Nephron progenitor cell (in vitro differentiated cells): ENCODE results near the gene CHRNA10.

ENCODE experiments used
- DNase-seq: peaks from one replicate; pipeline ENCODE4 v3.0.0; 2021
- H3K27ac Mint-ChIP-seq: 2 replicates; pipeline ENCODE4 v1.8.0; 2021; ENCODE audit warnings: mild to moderate bottlenecking, moderate library complexity, mixed read lengths
- H3K27me3 Mint-ChIP-seq: 2 replicates; pipeline ENCODE4 v1.8.0; 2021; ENCODE audit warnings: mild to moderate bottlenecking, low read depth, mixed read lengths; ENCODE audit not compliant: poor library complexity
- H3K36me3 Mint-ChIP-seq: 2 replicates; pipeline ENCODE4 v1.8.0; 2021; ENCODE audit warnings: low read depth, mixed read lengths
- H3K4me1 Mint-ChIP-seq: 2 replicates; pipeline ENCODE4 v1.8.0; 2021; ENCODE audit warnings: mixed read lengths
- H3K4me3 Mint-ChIP-seq: 2 replicates; pipeline ENCODE4 v1.8.0; 2021; ENCODE audit warnings: mild to moderate bottlenecking, moderate library complexity, mixed read lengths
- H3K9me3 Mint-ChIP-seq: 2 replicates; pipeline ENCODE4 v1.8.0; 2021; ENCODE audit warnings: mild to moderate bottlenecking, moderate library complexity, mixed read lengths
- CTCF ChIP-seq: fragments of 200-600 bp; sonication (generic); IDR thresholded peaks from 2 replicates; pipeline ENCODE4 v1.5.0; 2021; ENCODE audit warnings: antibody characterized with exemption

Gene CHRNA10

GRCh38 chr11:3703383-3703782 is 32.2 kb upstream of the CHRNA10 start:
- H3K4me3 Mint-ChIP-seq, result no peak overlapping the region
- H3K9me3 Mint-ChIP-seq, result no peaks in the 10 kb centered on the region
- peaks cover 79% of the 10 kb centered on the region for H3K36me3 Mint-ChIP-seq

GRCh38 chr11:3700910-3701309 is 29.7 kb upstream of the CHRNA10 start:
- Mint-ChIP-seq H3K27ac (peak overlapping the region; percentile 54), H3K27me3 (no peaks in the 10 kb centered on the region), H3K36me3 (peaks cover 75% of the 10 kb centered on the region), H3K4me1 (no peaks in the 10 kb centered on the region), H3K4me3 (no peak overlapping the region), H3K9me3 (no peaks in the 10 kb centered on the region)
- TF ChIP-seq CTCF, result no peak
- DNase-seq, result no peak

More at GRCh38 chr11:3703383-3703782, 32.2 kb upstream of the CHRNA10 start:
- no peak for DNase-seq
- Mint-ChIP-seq H3K4me1 (no peaks in the 10 kb centered on the region), H3K27ac (no peak overlapping the region), H3K27me3 (no peaks in the 10 kb centered on the region)
- no peak for TF ChIP-seq CTCF

- Mint-ChIP-seq H3K27me3 (no peaks in the 10 kb centered on the region), H3K4me3 (no peak overlapping the region), H3K27ac (peak overlapping the region; percentile 54), H3K9me3 (no peaks in the 10 kb centered on the region), H3K36me3 (peaks cover 76% of the 10 kb centered on the region), H3K4me1 (no peaks in the 10 kb centered on the region)
- TF ChIP-seq CTCF, result no peak
- no peak for DNase-seq
These were observed 29.2 kb upstream of the CHRNA10 start for GRCh38 chr11:3700410-3700809.

- no peaks in the 10 kb centered on the region for H3K4me1 Mint-ChIP-seq
- H3K27me3 Mint-ChIP-seq, result no peaks in the 10 kb centered on the region
- no peaks in the 10 kb centered on the region for H3K9me3 Mint-ChIP-seq
- no peak overlapping the region for H3K4me3 Mint-ChIP-seq
- DNase-seq, result no peak
- TF ChIP-seq CTCF, result no peak
- no peak overlapping the region for H3K27ac Mint-ChIP-seq
- H3K36me3 Mint-ChIP-seq, result peaks cover 69% of the 10 kb centered on the region
These were observed 15.6 kb upstream of the CHRNA10 start for GRCh38 chr11:3686751-3687150.

GRCh38 chr11:3685923-3686322 is 14.7 kb upstream of the CHRNA10 start:
- Mint-ChIP-seq H3K9me3 (no peaks in the 10 kb centered on the region), H3K27ac (no peak overlapping the region), H3K36me3 (peaks cover 72% of the 10 kb centered on the region), H3K4me1 (no peaks in the 10 kb centered on the region), H3K4me3 (no peak overlapping the region), H3K27me3 (no peaks in the 10 kb centered on the region)
- DNase-seq, result no peak
- TF ChIP-seq CTCF, result no peak

- no peak for TF ChIP-seq CTCF
- H3K36me3 Mint-ChIP-seq, result peaks cover 75% of the 10 kb centered on the region
- no peaks in the 10 kb centered on the region for H3K27me3 Mint-ChIP-seq
- H3K27ac Mint-ChIP-seq, result no peak overlapping the region
- no peak for DNase-seq
- no peaks in the 10 kb centered on the region for H3K4me1 Mint-ChIP-seq
- H3K9me3 Mint-ChIP-seq, result no peaks in the 10 kb centered on the region
- no peak overlapping the region for H3K4me3 Mint-ChIP-seq
These were observed 13.6 kb upstream of the CHRNA10 start for GRCh38 chr11:3684819-3685172.
